OCI-LY1 (cell line): ENCODE results near the gene MEPCE.
"Not testable (repeated sequence)": the region's sequence is repeated elsewhere in the genome, so short reads cannot be mapped to it uniquely, and the experiment has no call there.

Experiments
- CTCF ChIP-seq: fragments of 200-600 bp; sonication (generic), shearing (Covaris generic); IDR thresholded peaks from 2 replicates; pipeline ENCODE4 v1.5.1; 2017; ENCODE audit warnings: mild to moderate bottlenecking, antibody characterized with exemption, low read length, moderate library complexity, mixed read lengths
- EZH2 ChIP-seq: fragments of 200-600 bp; sonication (generic), shearing (Covaris generic); IDR thresholded peaks from 2 replicates; pipeline ENCODE4 v1.8.0; 2017; ENCODE audit warnings: borderline replicate concordance, mixed run types, mild to moderate bottlenecking, antibody characterized with exemption, low read length, moderate library complexity, mixed read lengths

GRCh38 chr7:100439244-100439643, 9.6 kb downstream of the MEPCE start:
- TF ChIP-seq CTCF, EZH2: not testable (repeated sequence)
